HEK293 (cell line): ENCODE results near the gene MAP9.

ENCODE experiments used
- CTCF ChIP-seq: fragments of 450-650 bp; formaldehyde crosslinking; IDR thresholded peaks from 2 replicates; pipeline ENCODE4 v1.5.1; 2016; ENCODE audit warnings: missing biosample characterization, missing genetic modification characterization
- ZNF114 ChIP-seq: fragments of 450-650 bp; formaldehyde crosslinking; IDR thresholded peaks from 2 replicates; pipeline ENCODE4 v1.5.0; 2017; ENCODE audit warnings: missing biosample characterization, missing genetic modification characterization
- TF ChIP-seq, protein P1 (sequence below): fragments of 450-650 bp; formaldehyde crosslinking; IDR thresholded peaks from 2 replicates; pipeline ENCODE4 v1.5.1; 2016; ENCODE audit warnings: missing biosample characterization, missing genetic modification characterization

- no peak for TF ChIP-seq ZNF114 (tag by site-specific recombination)
- TF ChIP-seq, protein P1, sequence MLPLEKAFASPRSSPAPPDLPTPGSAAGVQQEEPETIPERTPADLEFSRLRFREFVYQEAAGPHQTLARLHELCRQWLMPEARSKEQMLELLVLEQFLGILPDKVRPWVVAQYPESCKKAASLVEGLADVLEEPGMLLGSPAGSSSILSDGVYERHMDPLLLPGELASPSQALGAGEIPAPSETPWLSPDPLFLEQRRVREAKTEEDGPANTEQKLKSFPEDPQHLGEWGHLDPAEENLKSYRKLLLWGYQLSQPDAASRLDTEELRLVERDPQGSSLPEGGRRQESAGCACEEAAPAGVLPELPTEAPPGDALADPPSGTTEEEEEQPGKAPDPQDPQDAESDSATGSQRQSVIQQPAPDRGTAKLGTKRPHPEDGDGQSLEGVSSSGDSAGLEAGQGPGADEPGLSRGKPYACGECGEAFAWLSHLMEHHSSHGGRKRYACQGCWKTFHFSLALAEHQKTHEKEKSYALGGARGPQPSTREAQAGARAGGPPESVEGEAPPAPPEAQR = no peak
- no peak for TF ChIP-seq CTCF
Observed at GRCh38 chr4:155415662-155416061, 38.9 kb upstream of the MAP9 start.
